ENCODE data around the gene CAMTA1.

- TF ChIP-seq CTCF (conservative IDR thresholded peaks at IDR 0.05; ENCODE audit: low read depth, low read length) (no peak), EZH2 (IDR thresholded peaks at IDR 0.05; ENCODE audit: borderline replicate concordance, low read depth, low read length, poor library complexity, severe bottlenecking) (no peak)
Observed at GRCh38 chr1:7407544-7407895, 622.3 kb downstream of the CAMTA1 start.

All from A673 (cell line).